OCI-LY7 (cell line): ENCODE data around the gene MTHFS. TPM values are rescaled to one million over a fixed set of nuclear protein-coding genes. Genes with fewer than 3 reads are reported as not detected.
"Not testable (repeated sequence)": the region's sequence is repeated elsewhere in the genome, so short reads cannot be mapped to it uniquely, and the experiment has no call there.

Source experiments
- BruUV-seq: library from RNA; stranded (reverse); fragments of 400-500 nt; replicated peaks from 2 replicates; lab custom pipeline; 2021; lab: Mats Ljungman, UMichigan
- CTCF ChIA-PET: fragments of 300-600 bp; sonication (Branson Sonifier 250); formaldehyde crosslinking; loops from one replicate; lab custom pipeline; 2022; ENCODE audit warnings: antibody characterized with exemption; ENCODE audit not compliant: unreplicated experiment; lab: Charles Lee
- POLR2A ChIA-PET: fragments of 300-600 bp; sonication (Branson Sonifier 250); formaldehyde crosslinking; loops from one replicate; lab custom pipeline; 2022; ENCODE audit warnings: antibody characterized with exemption; lab: Charles Lee
- DNase-seq: peaks from one replicate; pipeline ENCODE4 v3.0.0-alpha.2; 2015; ENCODE audit warnings: low spot score
- H2AFZ ChIP-seq: fragments of 200-600 bp; sonication (generic), shearing (Covaris generic); 2 replicates; pipeline ENCODE4 v1.6.1; 2014; ENCODE audit warnings: mild to moderate bottlenecking, antibody characterized with exemption, low read length, moderate library complexity
- H3K27ac ChIP-seq: fragments of 200-600 bp; sonication (generic); 2 replicates; pipeline ENCODE4 v1.5.1; 2014; ENCODE audit warnings: mixed run types, low read depth, mild to moderate bottlenecking, moderate library complexity, low read length, inconsistent platforms; ENCODE audit not compliant: poor library complexity, severe bottlenecking
- H3K36me3 ChIP-seq: fragments of 200-600 bp; sonication (generic); 2 replicates; pipeline ENCODE4 v1.6.1; 2014; ENCODE audit warnings: mild to moderate bottlenecking, antibody characterized with exemption, low read length, moderate library complexity, mixed read lengths; ENCODE audit not compliant: insufficient read depth
- H3K4me1 ChIP-seq: fragments of 200-600 bp; sonication (generic); 2 replicates; pipeline ENCODE4 v1.5.1; 2014; ENCODE audit warnings: mild to moderate bottlenecking, low read length; ENCODE audit not compliant: insufficient read depth, poor library complexity, severe bottlenecking
- H3K4me2 ChIP-seq: fragments of 200-600 bp; sonication (generic); 2 replicates; pipeline ENCODE4 v1.6.1; 2014; ENCODE audit warnings: mild to moderate bottlenecking, low read length
- H3K4me3 ChIP-seq: fragments of 200-600 bp; sonication (generic); 2 replicates; pipeline ENCODE4 v1.5.1; 2014; ENCODE audit warnings: mild to moderate bottlenecking, low read depth, low read length; ENCODE audit not compliant: poor library complexity, severe bottlenecking
- H3K79me2 ChIP-seq: fragments of 200-600 bp; sonication (generic); 2 replicates; pipeline ENCODE4 v1.6.1; 2016; ENCODE audit warnings: low read depth, mild to moderate bottlenecking, low read length, moderate library complexity, mixed read lengths; ENCODE audit not compliant: insufficient read depth
- H3K9me2 ChIP-seq: fragments of 200-600 bp; sonication (generic); 2 replicates; pipeline ENCODE4 v1.6.1; 2016; ENCODE audit warnings: mild to moderate bottlenecking, low read length, mixed read lengths; ENCODE audit not compliant: insufficient read depth
- H3K9me3 ChIP-seq: fragments of 200-600 bp; sonication (generic); 2 replicates; pipeline ENCODE4 v1.6.1; 2014; ENCODE audit warnings: mild to moderate bottlenecking, mixed run types, low read length, mixed read lengths
- H4K20me1 ChIP-seq: fragments of 200-600 bp; sonication (generic); 2 replicates; pipeline ENCODE4 v1.6.1; 2014; ENCODE audit warnings: mild to moderate bottlenecking, antibody characterized with exemption, low read length, moderate library complexity, mixed read lengths; ENCODE audit not compliant: insufficient read depth
- EZH2phosphoT487 ChIP-seq: fragments of 200-600 bp; sonication (generic); IDR thresholded peaks from 2 replicates; pipeline ENCODE4 v1.6.1; 2018; ENCODE audit warnings: low read depth, borderline replicate concordance, mild to moderate bottlenecking, mixed run types, antibody characterized with exemption, low read length, moderate library complexity, mixed read lengths
- intact Hi-C: fragments of 100-400 bp; cut with micrococcal nuclease; formaldehyde crosslinking; loops from one replicate; pipeline ENCODE4 v1.10.0; 2022; ENCODE audit not compliant: unreplicated experiment
- total RNA-seq, 2 experiments: library from RNA; depleted of rRNA in 1 of 2; stranded (reverse); fragments of >200 nt in 1 of 2; shearing (Covaris generic) in 1 of 2; gene quantifications; 2 replicates each; pipeline ENCODE4 v1.2.3, GENCODE V29; 2014 to 2022
- TF ChIP-seq, protein P1 (sequence below): fragments of 200-600 bp; sonication (generic); conservative IDR thresholded peaks from 2 replicates; pipeline ENCODE4 v1.5.1; 2014; ENCODE audit warnings: mild to moderate bottlenecking, antibody characterized with exemption, low read length, moderate library complexity, mixed read lengths

The MTHFS gene
- total RNA-seq, 2 experiments from 2014 or later: 12.4 to 32.3 TPM

DNA sequence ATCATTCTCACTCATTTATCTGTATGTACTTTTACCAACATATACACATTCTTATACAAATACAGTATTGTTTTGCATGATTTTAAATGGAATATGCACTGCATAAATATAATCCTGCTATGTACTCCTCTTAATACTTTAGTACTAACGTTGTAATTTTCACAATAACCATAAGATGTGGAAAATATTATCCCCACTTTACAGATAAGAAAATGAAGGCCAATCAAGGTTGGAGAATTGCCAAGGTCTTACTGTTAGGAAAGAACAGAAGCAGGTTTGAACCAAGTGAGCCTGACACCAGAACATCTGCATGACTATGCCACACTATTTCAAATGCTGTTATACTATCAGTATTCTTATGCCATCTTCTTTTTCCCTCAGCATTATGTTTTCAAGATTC lies 41.3 kb upstream of the MTHFS start:
- Histone ChIP-seq H4K20me1 (no peaks in the 10 kb centered on the region), H3K4me3 (no peak overlapping the region), H3K4me2 (no peak overlapping the region), H3K4me1 (no peaks in the 10 kb centered on the region), H2AFZ (no peak overlapping the region), H3K27ac (no peak overlapping the region), H3K79me2 (no peaks in the 10 kb centered on the region), H3K9me2 (no peaks in the 10 kb centered on the region), H3K9me3 (no peaks in the 10 kb centered on the region), H3K36me3 (no peaks in the 10 kb centered on the region)
- no peak for TF ChIP-seq EZH2phosphoT487
- TF ChIP-seq, protein P1, sequence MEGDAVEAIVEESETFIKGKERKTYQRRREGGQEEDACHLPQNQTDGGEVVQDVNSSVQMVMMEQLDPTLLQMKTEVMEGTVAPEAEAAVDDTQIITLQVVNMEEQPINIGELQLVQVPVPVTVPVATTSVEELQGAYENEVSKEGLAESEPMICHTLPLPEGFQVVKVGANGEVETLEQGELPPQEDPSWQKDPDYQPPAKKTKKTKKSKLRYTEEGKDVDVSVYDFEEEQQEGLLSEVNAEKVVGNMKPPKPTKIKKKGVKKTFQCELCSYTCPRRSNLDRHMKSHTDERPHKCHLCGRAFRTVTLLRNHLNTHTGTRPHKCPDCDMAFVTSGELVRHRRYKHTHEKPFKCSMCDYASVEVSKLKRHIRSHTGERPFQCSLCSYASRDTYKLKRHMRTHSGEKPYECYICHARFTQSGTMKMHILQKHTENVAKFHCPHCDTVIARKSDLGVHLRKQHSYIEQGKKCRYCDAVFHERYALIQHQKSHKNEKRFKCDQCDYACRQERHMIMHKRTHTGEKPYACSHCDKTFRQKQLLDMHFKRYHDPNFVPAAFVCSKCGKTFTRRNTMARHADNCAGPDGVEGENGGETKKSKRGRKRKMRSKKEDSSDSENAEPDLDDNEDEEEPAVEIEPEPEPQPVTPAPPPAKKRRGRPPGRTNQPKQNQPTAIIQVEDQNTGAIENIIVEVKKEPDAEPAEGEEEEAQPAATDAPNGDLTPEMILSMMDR: no peak
- BruUV-seq: no TSS peak
- ChIA-PET CTCF (no interaction called here), POLR2A (no interaction called here)
- intact Hi-C loops: no loop called here
- DNase-seq: no peak

DNA sequence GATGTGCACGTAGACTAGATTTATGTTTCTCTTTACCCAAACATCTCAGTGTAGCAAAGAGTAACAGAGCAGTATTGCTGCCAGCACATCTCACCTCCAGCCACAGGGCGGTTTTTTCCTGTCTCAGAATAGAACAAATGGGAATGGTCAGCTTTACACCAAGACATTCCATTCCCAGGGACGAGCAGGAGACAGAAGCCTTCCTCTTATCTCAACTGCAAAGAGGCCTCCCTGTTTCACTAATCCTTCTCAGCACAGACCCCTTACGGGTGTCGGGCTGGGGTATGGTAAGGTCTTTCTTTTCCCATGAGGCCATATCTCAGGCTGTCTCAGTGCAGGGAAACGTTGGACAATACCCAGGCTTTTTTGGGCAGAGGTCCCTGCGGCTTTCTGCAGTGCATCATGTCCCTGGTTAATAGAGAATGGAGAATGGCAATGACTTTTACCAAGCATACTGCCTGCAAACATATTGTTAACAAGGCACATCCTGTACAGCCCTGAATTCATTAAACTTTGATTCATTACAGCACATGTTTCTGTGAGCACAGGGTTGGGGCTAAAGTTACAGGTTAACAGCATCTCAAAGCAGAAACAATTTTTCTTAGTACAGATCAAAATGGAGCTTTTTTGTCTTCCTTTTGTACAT lies 38.9 kb upstream of the MTHFS start:
- H4K20me1 ChIP-seq, H2AFZ ChIP-seq, H3K27ac ChIP-seq, intact Hi-C loops, H3K9me3 ChIP-seq, H3K4me2 ChIP-seq, BruUV-seq, H3K36me3 ChIP-seq, H3K4me3 ChIP-seq, CTCF ChIA-PET, H3K79me2 ChIP-seq, DNase-seq, H3K4me1 ChIP-seq, H3K9me2 ChIP-seq: not testable (repeated sequence)
- POLR2A ChIA-PET: interaction anchor here (0.6 kb wide), 1 partner anchor 84 kb away, joined by 5 read pairs; no protein-coding TSS in a partner anchor

GRCh38 chr15:79933231-79933630 lies 36.4 kb upstream of the MTHFS start:
- Histone ChIP-seq H3K9me2 (no peaks in the 10 kb centered on the region), H3K36me3 (no peaks in the 10 kb centered on the region), H3K79me2 (no peaks in the 10 kb centered on the region), H3K4me3 (no peak overlapping the region), H3K27ac (no peak overlapping the region), H3K4me1 (no peaks in the 10 kb centered on the region), H3K9me3 (no peaks in the 10 kb centered on the region), H4K20me1 (no peaks in the 10 kb centered on the region), H3K4me2 (no peak overlapping the region), H2AFZ (no peak overlapping the region)
- BruUV-seq: no TSS peak
- no peak for DNase-seq
- POLR2A ChIA-PET: interaction anchor here (0.6 to 0.7 kb wide), 2 partner anchors 334 to 436 kb away, joined by 3 to 5 read pairs; no protein-coding TSS in a partner anchor
- CTCF ChIA-PET: no interaction called here
- intact Hi-C loops: no loop called here
- no peak for TF ChIP-seq EZH2phosphoT487
- TF ChIP-seq, protein P1: no peak
